Ureter (tissue), 1 donor: ENCODE results near the gene PSAP. TPM values are rescaled to one million over a fixed set of nuclear protein-coding genes. Genes with fewer than 3 reads are reported as not detected.

Source experiments
- DNase-seq: peaks from one replicate; pipeline ENCODE4 v3.0.0-alpha.2; 2020; ENCODE audit warnings: low spot score
- total RNA-seq: library from RNA; stranded (reverse); gene quantifications from one replicate; pipeline ENCODE4 v1.2.4, GENCODE V29; 2023
- donor health status: DM: yes; HTN: yes; CAD: no.

The PSAP gene
- total RNA-seq, 1 donor from 2014 or later: 737 TPM

DNA sequence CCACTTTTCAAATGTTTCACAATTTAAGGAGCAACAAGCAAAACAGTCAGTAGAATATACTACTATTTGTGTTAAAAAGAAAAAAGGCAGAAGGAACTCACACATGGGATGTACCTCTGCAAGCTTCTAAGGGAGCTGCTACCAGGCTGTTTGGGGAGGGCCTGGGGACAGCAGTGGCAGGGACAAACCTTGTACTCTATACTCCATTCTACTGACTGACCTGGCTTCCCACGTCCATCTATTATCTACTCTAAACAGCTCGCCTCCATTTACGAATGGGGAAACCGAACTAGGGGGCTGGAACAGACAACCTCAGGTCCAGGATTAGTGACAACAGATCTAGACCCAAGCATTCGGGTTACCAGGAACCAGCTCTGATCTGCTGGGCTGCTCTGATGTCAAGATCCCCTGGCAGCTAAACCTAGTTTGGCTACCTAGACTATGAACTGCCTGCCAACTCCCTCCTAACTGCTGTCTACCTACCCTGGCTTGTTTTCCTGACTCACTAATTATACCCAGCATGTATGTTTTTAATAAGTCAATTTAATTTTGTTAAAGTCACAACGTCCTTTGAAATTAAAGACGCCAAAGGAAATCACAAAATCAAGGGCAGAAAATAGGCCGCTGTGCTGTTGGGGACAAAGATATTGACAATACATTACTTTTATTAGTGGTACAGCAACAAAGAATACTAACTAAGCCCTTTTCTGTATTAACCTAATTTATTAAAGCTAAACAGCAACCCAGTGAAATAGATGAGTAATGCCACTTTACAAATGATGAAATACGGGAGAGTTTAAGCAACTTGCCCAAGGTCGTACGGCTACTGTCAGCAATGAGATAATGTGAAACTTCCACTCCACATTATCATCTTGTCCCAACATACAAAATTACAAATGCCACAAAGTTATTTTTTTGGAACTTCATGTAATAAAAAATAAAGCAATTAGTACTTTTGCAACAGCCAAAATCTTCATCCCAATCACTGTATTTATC, 5.3 kb downstream of the PSAP start:
- no peak for DNase-seq

DNA sequence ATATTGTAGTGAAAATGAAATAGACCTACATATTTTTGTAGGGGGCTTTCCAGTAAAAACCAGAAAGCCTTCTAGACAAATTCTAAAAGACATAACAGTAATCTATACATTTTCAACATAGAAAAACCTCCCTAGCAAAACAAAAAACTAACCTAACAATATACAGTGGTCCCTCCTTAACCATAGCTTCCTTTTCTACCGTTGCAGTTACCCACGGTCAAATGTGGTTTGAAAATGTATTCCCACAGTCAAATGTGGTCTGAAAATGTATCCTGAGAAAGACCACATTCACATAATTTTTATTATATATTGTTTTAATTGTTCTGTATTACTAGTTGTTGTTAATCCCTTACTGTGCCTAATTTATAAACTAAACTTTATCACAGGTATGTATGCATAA, 6.4 kb downstream of the PSAP start:
- DNase-seq: no peak

DNA sequence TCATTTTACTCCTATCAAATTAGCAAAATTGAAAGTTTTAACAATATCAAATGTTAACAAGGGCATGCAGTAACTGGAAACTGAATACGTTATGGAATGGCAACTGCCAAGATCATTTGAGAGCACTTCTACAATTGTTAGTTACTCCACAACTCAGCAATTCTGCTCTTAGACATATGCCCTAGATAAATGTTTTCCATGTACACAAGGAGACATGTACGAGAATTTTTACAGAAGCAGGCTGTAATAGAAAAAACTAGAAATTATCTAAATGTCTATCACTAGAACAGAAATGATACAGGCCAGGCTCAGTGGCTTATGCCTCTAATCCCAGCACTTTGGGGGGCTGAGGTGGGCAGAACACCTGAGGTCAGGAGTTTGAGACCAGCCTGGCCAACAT, 7.0 kb downstream of the PSAP start:
- no peak for DNase-seq

DNA sequence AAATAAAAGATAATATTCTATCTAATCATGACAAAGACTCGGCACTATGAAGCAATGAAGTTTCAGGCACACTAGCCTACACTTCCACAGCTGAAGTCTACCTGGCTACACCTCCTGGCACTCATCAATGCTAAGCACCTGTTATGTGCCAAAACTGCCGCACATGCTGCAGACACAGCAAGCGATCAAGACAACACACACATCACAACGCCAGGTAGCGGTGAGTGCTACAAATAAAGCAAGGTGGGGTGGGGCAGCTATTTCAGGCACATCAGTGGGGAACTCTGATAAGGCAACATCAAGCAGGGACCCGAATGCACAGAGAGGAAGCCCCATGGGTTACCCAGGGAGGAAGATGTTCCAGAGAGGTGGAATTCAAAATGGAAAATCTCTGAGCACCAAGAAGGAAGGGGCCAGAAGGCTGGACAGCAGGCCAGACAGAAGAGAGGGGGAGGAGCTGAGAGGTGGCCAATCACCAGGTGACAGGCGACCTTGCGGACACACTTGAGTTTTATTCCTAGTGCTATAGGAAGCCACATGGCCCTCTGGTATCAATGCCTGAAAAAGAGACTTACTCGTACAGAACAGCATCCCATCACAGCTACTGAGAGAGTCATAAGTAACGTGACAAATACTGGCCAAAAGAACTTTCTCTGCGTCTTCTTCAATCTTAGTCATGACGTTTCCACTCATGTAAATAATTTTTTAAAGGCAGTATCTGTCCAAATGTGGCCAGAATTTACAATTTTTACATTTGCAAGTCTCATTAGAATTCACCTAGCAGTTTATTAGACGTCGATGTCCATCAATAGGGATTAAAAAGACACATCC, 8.0 kb downstream of the PSAP start:
- no peak for DNase-seq

DNA sequence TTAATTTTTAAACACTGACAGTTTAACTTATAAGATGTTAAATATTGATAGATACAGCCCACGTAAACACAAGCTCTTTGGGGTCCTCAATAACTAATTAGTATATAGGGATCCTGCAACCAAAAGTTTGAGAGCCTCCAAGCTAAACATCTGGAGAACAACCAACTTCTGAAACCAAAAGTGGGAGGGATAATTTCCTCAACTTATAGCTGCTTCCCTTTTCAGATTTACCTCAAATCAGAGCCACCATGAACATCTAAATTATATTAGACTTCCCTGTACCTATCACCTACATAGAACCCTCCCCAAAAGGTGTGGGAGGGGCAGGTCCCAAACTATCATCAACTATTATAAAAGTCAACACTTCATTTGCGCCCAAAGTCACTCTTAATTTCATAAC, 8.6 kb downstream of the PSAP start:
- no peak for DNase-seq

DNA sequence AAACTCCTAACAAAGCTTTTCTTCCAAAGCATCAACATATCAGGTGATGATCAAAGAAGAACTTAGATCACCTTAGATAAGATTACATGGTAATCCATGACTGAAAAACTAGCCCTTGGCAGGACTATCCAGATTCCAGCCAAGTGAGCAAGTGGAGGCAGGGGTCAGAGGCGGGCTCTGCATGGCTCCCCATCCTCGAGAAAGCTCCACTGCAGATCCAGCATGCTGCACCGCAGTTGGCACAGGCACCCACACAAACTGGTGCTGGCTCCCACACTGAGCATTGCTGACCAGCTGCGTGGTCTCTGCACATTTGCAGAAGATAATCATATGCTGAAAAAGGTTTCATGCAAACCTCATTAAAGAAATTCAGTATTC, 10.1 kb downstream of the PSAP start:
- DNase-seq: no peak

DNA sequence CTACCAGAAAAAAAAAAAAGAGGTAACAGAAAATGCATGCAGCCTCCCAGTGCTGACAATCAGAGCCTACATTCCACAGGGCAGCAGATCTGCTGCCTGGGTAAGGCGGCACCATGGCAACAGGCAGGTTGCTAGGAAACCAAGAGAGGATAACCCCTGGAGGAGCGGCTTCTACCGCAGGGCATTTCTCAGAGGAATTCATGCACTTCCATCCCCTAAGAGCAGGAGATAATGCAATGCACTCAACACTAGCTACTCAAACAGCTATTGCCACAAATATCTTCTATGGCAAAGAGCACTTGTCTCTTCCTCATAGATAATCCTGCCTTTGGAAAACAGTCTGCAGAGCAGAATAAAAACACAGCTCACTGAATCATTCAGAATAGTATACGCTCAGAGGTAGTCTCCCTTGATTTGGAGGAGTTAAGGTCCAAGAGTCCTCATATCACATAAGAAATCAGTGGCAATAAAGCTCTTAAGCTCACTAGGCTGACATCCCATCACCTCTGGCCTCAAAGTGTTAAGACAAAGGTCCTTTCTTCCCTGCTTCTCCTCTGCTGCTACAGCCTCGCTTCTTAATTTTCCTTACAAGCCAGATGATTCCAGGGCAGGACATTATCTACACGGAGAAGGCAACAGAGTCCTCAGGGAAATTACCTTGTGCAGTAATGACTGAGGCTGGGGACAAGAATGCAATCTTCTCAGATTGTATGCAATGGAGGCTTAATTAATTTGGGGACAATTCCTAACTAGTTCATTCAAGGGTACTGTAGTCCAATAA, 10.7 kb downstream of the PSAP start:
- DNase-seq: peak; percentile 67

DNA sequence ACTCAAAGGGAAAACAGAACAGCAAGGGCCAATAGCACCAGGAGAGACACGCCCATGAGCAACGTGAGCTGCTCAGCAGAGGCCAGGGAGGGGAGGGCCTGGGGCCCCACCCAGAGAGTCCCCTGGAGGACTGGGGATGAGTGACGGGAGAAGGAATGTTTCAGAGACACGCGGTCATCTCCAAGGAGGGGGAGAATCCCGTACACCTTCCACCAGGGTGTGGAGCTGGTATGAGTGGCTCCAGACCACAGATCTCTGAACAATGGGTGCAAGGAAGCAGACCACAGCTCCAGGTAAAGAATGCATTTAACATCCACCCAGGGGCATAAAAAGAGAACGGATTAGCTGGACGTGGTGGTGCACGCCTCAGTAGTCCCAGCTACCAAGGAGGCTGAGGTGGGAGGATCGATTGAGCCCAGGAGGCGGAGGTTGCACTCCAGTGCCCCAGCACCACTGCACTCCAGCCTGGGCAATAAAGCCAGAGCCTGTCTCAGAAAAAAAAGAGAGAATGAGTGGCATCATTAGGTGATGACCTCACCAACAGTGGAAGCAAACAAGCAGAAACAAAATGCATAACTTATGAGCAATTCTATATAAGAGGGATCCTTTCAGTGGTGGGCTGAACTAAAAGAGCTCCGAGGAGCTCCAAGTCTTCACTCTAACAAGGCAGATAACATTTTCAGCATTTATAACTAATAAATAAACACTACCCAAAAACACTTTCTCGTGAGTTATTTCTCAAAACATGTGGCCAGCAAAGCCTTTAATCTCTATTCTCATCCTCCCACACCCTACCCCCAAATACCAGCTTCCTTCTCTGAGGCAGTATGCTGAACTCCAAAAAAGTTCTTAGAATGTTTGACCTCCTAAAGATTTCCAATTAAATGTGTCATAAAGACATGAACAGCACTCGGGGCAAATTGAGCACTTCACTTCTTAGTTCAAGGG, 12.5 kb downstream of the PSAP start:
- DNase-seq: no peak

DNA sequence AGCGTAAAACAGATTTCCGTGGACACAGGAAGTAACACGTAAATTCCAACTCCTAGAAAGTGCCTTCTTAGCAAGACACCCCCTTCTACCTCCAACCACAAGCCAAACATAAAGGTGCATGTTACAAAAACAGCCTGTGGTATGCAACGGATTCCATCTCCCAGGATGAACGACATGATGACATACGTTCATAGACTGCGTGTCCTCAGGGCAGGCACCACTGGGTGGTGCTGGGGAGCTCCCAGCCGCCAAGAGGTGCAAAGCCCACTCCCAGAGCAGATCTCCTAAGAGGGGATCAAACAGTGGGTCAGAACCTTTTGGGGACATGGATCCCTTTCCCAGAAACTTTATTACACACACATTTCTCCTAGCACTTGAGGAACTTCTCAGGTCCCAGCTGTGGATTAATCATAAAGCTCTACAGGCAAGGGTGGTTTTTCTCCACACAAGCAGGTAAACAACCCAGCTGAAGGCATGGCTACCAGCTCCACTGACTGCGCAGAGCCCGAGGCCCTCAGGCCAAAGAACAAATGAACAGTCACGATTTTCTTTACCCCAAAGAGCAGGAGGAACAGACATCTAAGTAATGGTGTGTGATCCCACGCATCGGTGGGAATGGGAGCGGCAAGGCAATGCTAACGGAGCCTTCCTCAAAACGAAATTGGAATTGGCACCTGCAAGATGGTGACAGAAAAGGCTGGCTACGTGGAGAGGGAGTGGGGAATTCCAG, 13.8 kb downstream of the PSAP start:
- DNase-seq: no peak

DNA sequence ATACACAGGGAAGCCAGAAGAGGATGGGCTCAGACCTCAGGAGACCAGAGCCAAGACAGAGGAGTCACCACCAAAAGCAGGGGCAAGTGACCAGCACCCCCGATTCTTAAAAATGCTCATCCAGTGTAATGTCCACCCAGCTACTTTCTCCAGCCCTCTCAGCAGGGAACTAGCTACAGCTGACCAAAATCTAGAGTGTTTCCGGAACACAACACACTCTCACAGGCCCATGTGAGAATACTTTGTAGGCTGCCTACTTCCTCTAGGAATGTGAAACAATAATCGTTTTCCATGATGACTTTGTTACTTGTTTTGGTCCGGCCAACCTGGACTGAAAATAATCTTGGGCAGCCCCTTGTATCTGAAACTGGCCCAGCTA, 14.5 kb downstream of the PSAP start:
- no peak for DNase-seq

DNA sequence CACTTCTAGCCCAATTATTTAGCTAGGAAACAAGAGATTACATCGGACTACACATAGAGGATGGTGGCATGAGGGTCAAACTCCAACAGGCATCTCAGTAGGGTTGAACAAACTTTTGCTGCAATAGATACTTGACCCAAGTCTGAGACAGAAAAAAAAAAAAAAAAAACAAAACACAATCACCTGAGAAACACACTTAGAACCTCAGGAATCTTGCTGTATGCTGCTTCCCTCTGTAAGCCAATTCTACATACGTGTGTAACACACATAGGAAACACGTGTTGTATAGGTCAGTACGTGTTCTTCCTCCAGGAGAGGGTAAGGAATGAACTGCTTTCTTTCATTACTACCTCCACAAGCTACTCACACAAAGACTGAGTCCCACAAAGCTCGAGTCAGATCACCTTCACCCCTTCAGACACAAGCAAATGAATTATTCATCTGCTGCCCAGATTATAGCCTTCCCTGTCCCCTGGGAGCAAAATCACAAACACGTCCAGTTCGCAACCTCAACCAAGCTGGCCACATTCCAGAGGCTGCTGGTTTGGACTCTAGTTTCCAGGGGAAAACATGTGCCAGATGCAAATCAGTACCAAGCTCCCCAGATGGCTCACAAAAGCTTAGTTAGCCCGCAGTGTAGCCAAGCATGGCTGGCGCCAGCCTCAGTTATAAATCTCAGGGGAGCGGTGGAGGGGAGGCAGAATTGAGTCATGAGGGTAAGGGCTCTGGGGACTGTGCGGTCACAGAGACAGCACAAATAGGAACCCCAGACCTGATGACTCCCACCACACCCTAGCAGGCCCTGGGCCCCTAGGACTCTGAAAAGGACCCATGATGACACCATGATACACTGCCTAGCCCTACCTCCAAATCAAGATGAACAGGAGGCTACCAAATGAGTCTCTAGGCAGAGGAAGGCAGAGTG, 15.1 kb downstream of the PSAP start:
- no peak for DNase-seq

DNA sequence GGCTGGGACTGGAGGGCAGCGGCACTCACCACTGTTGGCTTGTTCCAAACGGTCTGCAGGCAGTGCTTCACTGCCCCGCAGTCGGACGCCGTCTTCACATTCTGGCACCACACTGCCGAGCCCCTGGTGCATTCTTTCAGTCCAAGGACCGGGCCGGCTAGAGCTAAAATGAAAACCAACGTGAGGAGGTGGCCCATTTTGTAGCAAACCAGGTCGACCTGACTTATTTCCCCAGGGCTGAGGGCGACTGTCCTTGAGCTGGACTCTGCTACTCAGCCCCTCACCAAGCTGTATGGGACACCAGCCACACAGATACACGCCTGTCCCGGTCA, 16.7 kb downstream of the PSAP start:
- no peak for DNase-seq

DNA sequence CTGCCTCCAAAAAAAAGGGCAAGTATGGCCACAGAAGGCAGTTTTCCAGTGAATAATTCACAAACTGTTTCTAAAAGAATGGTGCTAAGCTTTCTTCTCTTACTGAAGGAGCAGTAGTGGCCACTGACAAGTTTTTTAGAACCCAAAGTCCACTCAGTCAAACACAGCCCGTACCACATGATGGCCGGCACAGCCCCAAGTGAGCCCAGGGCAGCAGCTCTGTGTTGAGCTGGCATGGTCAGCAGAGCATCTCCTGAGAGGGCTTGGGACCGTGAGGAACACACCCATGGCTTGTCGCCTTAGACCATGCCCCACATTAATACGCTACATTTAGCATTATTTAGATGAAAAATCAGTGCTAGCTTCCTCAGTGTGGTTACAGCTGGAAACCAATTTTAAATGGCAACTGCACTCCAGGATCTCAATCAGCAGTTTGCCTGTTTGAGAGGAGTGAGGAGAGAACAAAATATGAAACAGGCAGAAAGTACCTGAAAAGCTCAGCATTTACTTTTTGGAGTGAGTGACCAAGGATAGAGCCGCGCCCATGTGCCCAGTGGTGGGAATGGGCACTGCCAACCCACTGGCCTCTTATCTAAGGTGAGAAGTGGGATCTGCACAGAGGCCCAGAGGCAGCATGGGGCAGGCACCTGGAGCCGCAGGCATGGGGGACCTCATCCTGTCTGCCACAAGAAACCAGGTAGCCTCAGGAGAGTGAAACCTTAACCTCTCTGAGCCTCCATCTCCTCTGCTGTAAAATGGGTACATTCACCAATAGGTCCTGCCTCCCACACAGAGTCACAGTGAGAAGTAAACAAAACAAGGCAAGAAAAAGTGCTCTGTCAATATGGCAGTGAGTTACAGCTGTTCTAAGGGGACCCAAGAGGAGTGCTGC, 17.4 kb downstream of the PSAP start:
- no peak for DNase-seq

DNA sequence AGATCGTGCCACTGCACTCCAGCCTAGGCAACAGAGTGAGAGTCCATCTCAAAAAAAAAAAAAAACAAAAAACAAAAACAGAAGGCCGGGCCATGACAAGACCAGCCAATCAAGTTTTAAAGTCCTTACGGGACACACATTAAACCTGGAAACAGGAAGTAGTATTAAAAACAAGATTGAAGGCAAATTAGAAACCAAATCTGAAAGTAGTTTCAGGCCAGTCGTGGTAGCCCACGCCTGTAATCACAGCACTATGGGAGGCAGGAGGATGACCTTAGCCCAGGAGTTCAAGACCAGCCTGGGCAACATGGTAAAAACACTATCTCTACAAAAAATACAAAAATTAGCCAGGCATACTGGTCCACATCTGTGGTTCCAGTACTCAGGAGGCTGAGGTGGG, 18.1 kb downstream of the PSAP start:
- DNase-seq: no peak

DNA sequence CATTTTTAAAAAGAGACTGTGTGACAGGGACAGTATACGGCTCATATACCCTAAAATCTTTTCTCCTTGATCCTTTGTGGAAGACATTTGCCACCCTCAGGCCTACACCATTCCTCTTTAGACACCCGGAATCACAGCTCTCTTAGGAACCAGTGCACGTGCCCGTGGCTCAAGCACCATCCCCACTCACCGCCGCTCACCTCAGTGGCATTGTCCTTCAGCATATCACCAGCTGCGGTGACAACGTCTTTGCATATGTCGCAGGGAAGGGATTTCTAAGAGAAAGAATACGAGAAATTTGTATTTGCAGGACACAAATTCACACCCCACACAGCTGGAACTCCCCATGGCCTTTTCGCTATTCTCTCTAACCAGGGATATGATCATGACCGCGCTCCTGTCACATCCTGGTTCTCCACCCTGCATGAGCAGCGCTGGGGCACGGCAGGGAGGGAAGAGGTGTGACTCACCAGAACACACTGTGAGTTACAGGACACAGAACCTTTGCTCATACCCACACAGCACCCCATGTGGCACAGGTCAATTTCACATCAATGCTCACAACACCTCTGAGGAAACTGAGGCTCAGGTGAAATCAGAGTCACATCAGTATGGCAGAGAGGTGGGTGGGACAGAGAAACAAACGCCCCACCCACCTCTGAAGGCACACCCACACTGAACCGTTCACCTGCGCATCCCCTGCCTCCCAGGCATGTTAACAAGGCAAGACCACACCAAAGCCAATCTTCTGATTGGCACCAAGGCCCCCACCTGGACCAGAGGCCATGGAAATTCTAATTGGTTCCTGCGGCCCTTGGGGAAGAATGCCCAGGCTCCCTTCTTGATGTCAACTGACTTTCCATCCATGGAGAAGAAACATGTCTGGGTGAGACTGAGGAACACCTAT, 19.2 kb downstream of the PSAP start:
- no peak for DNase-seq

DNA sequence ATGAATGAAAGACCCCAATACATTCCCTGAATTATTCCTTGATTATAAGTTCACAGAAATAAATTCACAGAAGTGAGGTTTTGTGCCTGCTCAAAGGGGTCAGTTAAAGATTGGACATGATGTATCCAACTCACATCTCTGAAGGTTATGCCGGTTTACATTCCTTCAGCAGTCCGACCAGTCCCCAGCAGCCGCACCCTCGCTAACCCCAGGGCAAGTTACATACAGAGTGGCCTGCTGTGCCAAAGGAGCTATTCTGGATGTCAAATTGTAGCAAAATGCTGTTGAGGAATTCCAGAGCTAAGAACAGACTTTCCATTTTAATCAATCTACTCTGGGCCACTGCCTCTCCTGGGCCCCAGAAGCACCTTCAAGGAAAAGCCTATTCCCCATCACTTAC, 20.3 kb downstream of the PSAP start:
- DNase-seq: no peak

DNA sequence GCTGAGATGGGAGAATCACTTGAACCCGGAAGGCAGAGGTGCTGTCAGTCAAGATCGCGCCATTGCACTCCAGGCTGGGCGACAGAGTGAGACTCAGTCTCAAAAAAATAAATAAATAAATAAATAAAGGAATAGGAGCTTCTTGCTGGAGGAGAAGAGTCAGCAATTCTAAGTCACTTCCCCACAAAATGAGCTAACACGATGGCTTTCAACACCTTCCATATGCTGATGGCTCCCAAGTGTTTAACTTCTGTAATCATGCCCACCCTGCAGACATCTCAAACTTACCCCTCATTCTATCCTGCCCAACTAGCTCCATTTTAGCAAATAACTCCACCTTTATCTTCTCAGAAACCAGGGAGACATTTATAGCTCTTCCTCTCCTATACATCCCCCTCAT, 21.2 kb downstream of the PSAP start:
- no peak for DNase-seq
